HG02763 (cell line): ENCODE measurements around the gene ZBED4.
"Not testable (repeated sequence)": the region's sequence is repeated elsewhere in the genome, so short reads cannot be mapped to it uniquely, and the experiment has no call there.

ENCODE experiments used
- ATAC-seq: cut with Tn5 transposase; IDR thresholded peaks from one replicate; pipeline ENCODE4 v1.9.1; 2021; ENCODE audit warnings: mild to moderate bottlenecking, moderate library complexity; ENCODE audit not compliant: unreplicated experiment

The ZBED4 gene

GRCh38 chr22:49826603-49827270, 26.9 kb upstream of the ZBED4 start:
- no peak for ATAC-seq

GRCh38 chr22:49827271-49827852, 26.3 kb upstream of the ZBED4 start:
- ATAC-seq = no peak

- ATAC-seq = no peak
These were observed 25.6 kb upstream of the ZBED4 start, which contains the start of gene BRD1 for GRCh38 chr22:49827853-49828598. Gene BRD1, minus strand, starts transcription at chr22:49827873. Its CDS starts 3,556 bp downstream, at chr22:49824317.

GRCh38 chr22:49828599-49828965, 25.1 kb upstream of the ZBED4 start:
- no peak for ATAC-seq

- no peak for ATAC-seq
These were observed 24.4 kb upstream of the ZBED4 start for GRCh38 chr22:49829044-49829853.

- ATAC-seq = no peak
These were observed 20.2 kb upstream of the ZBED4 start for GRCh38 chr22:49833340-49834007.

GRCh38 chr22:49838771-49839717, 14.6 kb upstream of the ZBED4 start:
- ATAC-seq = no peak

- ATAC-seq = no peak
These were observed 8.4 kb upstream of the ZBED4 start for GRCh38 chr22:49845241-49845640.

GRCh38 chr22:49845666-49846459, 7.8 kb upstream of the ZBED4 start:
- no peak for ATAC-seq

- ATAC-seq = no peak
These were observed 5.6 kb upstream of the ZBED4 start for GRCh38 chr22:49847751-49848689.

GRCh38 chr22:49848690-49849160, 4.9 kb upstream of the ZBED4 start:
- no peak for ATAC-seq

GRCh38 chr22:49849161-49850020, 4.3 kb upstream of the ZBED4 start:
- ATAC-seq = no peak

- no peak for ATAC-seq
These were observed 3.4 kb upstream of the ZBED4 start for GRCh38 chr22:49850021-49850911.

GRCh38 chr22:49850959-49851802, 2.5 kb upstream of the ZBED4 start:
- no peak for ATAC-seq

- not testable (repeated sequence) for ATAC-seq
These were observed 1.1 kb upstream of the ZBED4 start for GRCh38 chr22:49852568-49852897.
